CD4-positive, CD25-positive, alpha-beta regulatory T cell (primary cell): ENCODE measurements around the gene CCM2L. TPM values are rescaled to one million over a fixed set of nuclear protein-coding genes. Genes with fewer than 3 reads are reported as not detected.

ENCODE experiments used
- ATAC-seq, 2 donors: fragments of 150-1000 bp; cut with Tn5 transposase; one replicate each; pipeline ENCODE4 v1.10.0; 2021; ENCODE audit warnings: low read depth in 2 of 2, moderate number of reproducible peaks in 2 of 2, moderate library complexity in 1 of 2
- DNase-seq, 3 donors: peaks; one replicate each; pipeline versions ENCODE4 v3.0.0 to v3.0.0-alpha.2; 2012 to 2022; ENCODE audit warnings: mixed read lengths in 1 of 3
- H3K27ac ChIP-seq: one replicate; pipeline ENCODE4 v1.7.0; 2013; ENCODE audit warnings: mild to moderate bottlenecking, low read length; ENCODE audit not compliant: insufficient read depth, poor library complexity, severe bottlenecking
- H3K27me3 ChIP-seq: one replicate; pipeline ENCODE4 v1.7.0; 2013; ENCODE audit warnings: low read length; ENCODE audit not compliant: control insufficient read depth, insufficient read depth
- H3K36me3 ChIP-seq: one replicate; pipeline ENCODE4 v1.7.0; 2013; ENCODE audit warnings: mild to moderate bottlenecking, low read length, moderate library complexity; ENCODE audit not compliant: control insufficient read depth, insufficient read depth
- H3K4me1 ChIP-seq: 2 replicates; pipeline ENCODE4 v1.7.0; 2013; ENCODE audit warnings: mild to moderate bottlenecking, low read length; ENCODE audit not compliant: insufficient read depth, control insufficient read depth, poor library complexity, severe bottlenecking
- H3K4me3 ChIP-seq: one replicate; pipeline ENCODE4 v1.7.0; 2013; ENCODE audit warnings: low read depth, mild to moderate bottlenecking, low read length, moderate library complexity
- H3K9me3 ChIP-seq, 2 experiments: 1 replicate in 1 of 2; 2 replicates in 1 of 2; pipeline ENCODE4 v1.7.0; 2013; ENCODE audit warnings: low read length in 2 of 2, mild to moderate bottlenecking in 1 of 2, moderate library complexity in 1 of 2; ENCODE audit not compliant: control insufficient read depth in 2 of 2
- H3K27ac Mint-ChIP-seq, 3 donors: one replicate each; pipeline ENCODE4 v1.8.0; 2020 to 2022; ENCODE audit warnings: mild to moderate bottlenecking in 3 of 3, mixed read lengths in 3 of 3, moderate library complexity in 2 of 3
- H3K27me3 Mint-ChIP-seq: one replicate; pipeline ENCODE4 v1.8.0; 2022; ENCODE audit warnings: mild to moderate bottlenecking, mixed read lengths
- H3K36me3 Mint-ChIP-seq: one replicate; pipeline ENCODE4 v1.8.0; 2020; ENCODE audit warnings: mixed read lengths
- H3K4me1 Mint-ChIP-seq, 4 donors: one replicate each; pipeline ENCODE4 v1.8.0; 2020 to 2022; ENCODE audit warnings: mixed read lengths in 4 of 4, mild to moderate bottlenecking in 1 of 4
- H3K4me3 Mint-ChIP-seq, 4 donors: one replicate each; pipeline ENCODE4 v1.8.0; 2020 to 2022; ENCODE audit warnings: mild to moderate bottlenecking in 4 of 4, mixed read lengths in 4 of 4, moderate library complexity in 3 of 4
- H3K9me3 Mint-ChIP-seq, 7 donors: one replicate each; pipeline ENCODE4 v1.8.0; 2020 to 2022; ENCODE audit warnings: mixed read lengths in 7 of 7, mild to moderate bottlenecking in 3 of 7, moderate library complexity in 2 of 7
- polyA plus RNA-seq, 4 donors: library from polyadenylated mRNA; unstranded; fragments of 300-500 nt; fragmentation: Illumina TruSeq; gene quantifications; one replicate each; pipeline ENCODE4 v1.2.3, GENCODE V29; 2021
- total RNA-seq: library from RNA; stranded (reverse); gene quantifications from one replicate; pipeline ENCODE4 v1.2.3, GENCODE V29; 2022

Gene CCM2L
- total RNA-seq (not detected), polyA plus RNA-seq (not detected)

GRCh38 chr20:32010101-32010500 lies at the start of gene CCM2L:
Gene CCM2L, plus strand, starts transcription at chr20:32010438. Its CDS starts 17 bp downstream, at chr20:32010455.
- no peak within 1 kb of the TSS for H3K4me3 ChIP-seq
- Mint-ChIP-seq H3K27me3 (peaks cover 21% of the 10 kb centered on the region), H3K9me3 (no peaks in the 10 kb centered on the region), H3K27ac (no peak within 1 kb of the TSS), H3K4me1 (peaks cover 0 to 3% (median 1%) of the 10 kb centered on the region in 4 donors), H3K36me3 (no peaks in the 10 kb centered on the region), H3K4me3 (no peak within 1 kb of the TSS)
- H3K9me3 ChIP-seq: no peaks in the 10 kb centered on the region
- DNase-seq (no peak), ATAC-seq (no peak)
- H3K27ac ChIP-seq: no peak within 1 kb of the TSS
- H3K4me1 ChIP-seq: no peaks in the 10 kb centered on the region
- peaks cover 7% of the 10 kb centered on the region for H3K27me3 ChIP-seq
- no peaks in the 10 kb centered on the region for H3K36me3 ChIP-seq

DNA sequence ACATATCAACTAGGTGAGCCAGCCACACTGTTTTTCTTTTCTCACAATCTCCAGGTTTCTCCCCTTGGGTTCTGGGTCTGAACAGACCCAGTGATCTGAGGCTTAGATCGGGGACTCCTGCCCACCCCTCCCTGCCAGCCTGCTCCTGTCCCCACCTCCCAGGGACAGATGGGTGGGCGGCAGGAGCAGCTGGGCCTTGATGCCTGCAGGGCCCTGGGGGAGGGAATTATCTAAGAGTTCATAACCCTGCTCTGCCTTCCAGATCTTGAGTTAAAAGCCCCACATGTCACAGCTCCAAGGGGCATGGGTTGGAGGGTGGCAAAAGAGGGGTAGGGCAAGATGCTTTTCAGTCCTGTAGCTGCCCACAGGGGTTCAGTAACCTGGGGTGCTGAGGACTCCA lies 47.5 kb upstream of the CCM2L start:
- H3K27ac Mint-ChIP-seq: no peak overlapping the region
- H3K4me1 Mint-ChIP-seq: peaks cover 0 to 6% (median 3%) of the 10 kb centered on the region in 4 donors
- no peak overlapping the region for H3K4me3 ChIP-seq
- no peaks in the 10 kb centered on the region for H3K36me3 ChIP-seq
- peaks cover 11% of the 10 kb centered on the region for H3K27me3 ChIP-seq
- H3K36me3 Mint-ChIP-seq: no peaks in the 10 kb centered on the region
- peaks cover 24% of the 10 kb centered on the region for H3K27me3 Mint-ChIP-seq
- H3K9me3 Mint-ChIP-seq: peaks cover 0 to 4% (median 0%) of the 10 kb centered on the region in 7 donors
- ATAC-seq (no peak), DNase-seq (no peak)
- no peaks in the 10 kb centered on the region for H3K9me3 ChIP-seq
- peaks cover 1% of the 10 kb centered on the region for H3K4me1 ChIP-seq
- H3K27ac ChIP-seq: no peak overlapping the region
- H3K4me3 Mint-ChIP-seq: no peak overlapping the region

- Mint-ChIP-seq H3K27me3 (peaks cover 30% of the 10 kb centered on the region), H3K9me3 (peaks cover 0 to 4% (median 1%) of the 10 kb centered on the region in 7 donors), H3K4me3 (peak overlapping the region in 1 of 4 donors; percentile 1), H3K27ac (no peak overlapping the region), H3K36me3 (no peaks in the 10 kb centered on the region), H3K4me1 (peaks cover 2 to 9% (median 5%) of the 10 kb centered on the region in 4 donors)
- Histone ChIP-seq H3K36me3 (no peaks in the 10 kb centered on the region), H3K9me3 (no peaks in the 10 kb centered on the region), H3K27me3 (peaks cover 11% of the 10 kb centered on the region), H3K4me1 (peaks cover 10% of the 10 kb centered on the region), H3K27ac (no peak overlapping the region), H3K4me3 (no peak overlapping the region)
- ATAC-seq (no peak), DNase-seq (no peak)
Measured at GRCh38 chr20:31963889-31964288, 46.3 kb upstream of the CCM2L start.

- H3K27ac Mint-ChIP-seq: no peak overlapping the region
- H3K27me3 Mint-ChIP-seq: peaks cover 44% of the 10 kb centered on the region
- H3K4me3 ChIP-seq: no peak overlapping the region
Measured at GRCh38 chr20:31966991-31967655, 43.1 kb upstream of the CCM2L start.

GRCh38 chr20:31967830-31968249 lies 42.4 kb upstream of the CCM2L start, which contains the start of gene XKR7:
Gene XKR7, plus strand, starts transcription at chr20:31968151. Its CDS starts 25 bp downstream, at chr20:31968176.
- H3K27ac Mint-ChIP-seq: no peak within 1 kb of the TSS
- Histone ChIP-seq H3K27me3 (peaks cover 25% of the 10 kb centered on the region), H3K4me1 (peaks cover 10% of the 10 kb centered on the region), H3K27ac (no peak within 1 kb of the TSS), H3K4me3 (no peak within 1 kb of the TSS), H3K9me3 (no peaks in the 10 kb centered on the region), H3K36me3 (no peaks in the 10 kb centered on the region)
- peaks cover 0 to 4% (median 1%) of the 10 kb centered on the region in 7 donors for H3K9me3 Mint-ChIP-seq
- H3K4me1 Mint-ChIP-seq: peaks cover 2 to 12% (median 5%) of the 10 kb centered on the region in 4 donors
- DNase-seq: peak in 1 of 3 donors; percentile 49
- peaks cover 40% of the 10 kb centered on the region for H3K27me3 Mint-ChIP-seq
- peak in 1 of 2 donors; percentile 20 for ATAC-seq
- no peaks in the 10 kb centered on the region for H3K36me3 Mint-ChIP-seq
- peak within 1 kb of the TSS; percentile 79 to 87 (median 84) for H3K4me3 Mint-ChIP-seq

More at GRCh38 chr20:31966991-31967655, 43.1 kb upstream of the CCM2L start:
- peaks cover 25% of the 10 kb centered on the region for H3K27me3 ChIP-seq
- no peaks in the 10 kb centered on the region for H3K9me3 ChIP-seq
- peaks cover 0 to 4% (median 1%) of the 10 kb centered on the region in 7 donors for H3K9me3 Mint-ChIP-seq
- H3K36me3 Mint-ChIP-seq: no peaks in the 10 kb centered on the region
- H3K36me3 ChIP-seq: no peaks in the 10 kb centered on the region
- H3K4me1 Mint-ChIP-seq: peaks cover 2 to 12% (median 5%) of the 10 kb centered on the region in 4 donors
- H3K4me1 ChIP-seq: peaks cover 10% of the 10 kb centered on the region
- H3K27ac ChIP-seq: no peak overlapping the region
- DNase-seq: no peak
- H3K4me3 Mint-ChIP-seq: peak overlapping the region in 3 of 4 donors; percentile 63 to 79 (median 78)
- no peak for ATAC-seq

GRCh38 chr20:31968291-31969126 lies 41.7 kb upstream of the CCM2L start:
- Histone ChIP-seq H3K9me3 (no peaks in the 10 kb centered on the region), H3K36me3 (no peaks in the 10 kb centered on the region), H3K27me3 (peaks cover 25% of the 10 kb centered on the region), H3K27ac (no peak overlapping the region), H3K4me3 (no peak overlapping the region), H3K4me1 (peaks cover 10% of the 10 kb centered on the region)
- Mint-ChIP-seq H3K9me3 (peaks cover 0 to 4% (median 1%) of the 10 kb centered on the region in 7 donors), H3K4me1 (peaks cover 2 to 12% (median 5%) of the 10 kb centered on the region in 4 donors), H3K27me3 (peaks cover 39% of the 10 kb centered on the region), H3K27ac (no peak overlapping the region), H3K36me3 (no peaks in the 10 kb centered on the region), H3K4me3 (peak overlapping the region; percentile 79 to 87 (median 84))
- ATAC-seq (peak; percentile 85), DNase-seq (peak; percentile 71 to 84 (median 74))

GRCh38 chr20:31969991-31970390 lies 40.2 kb upstream of the CCM2L start:
- H3K27ac Mint-ChIP-seq: no peak overlapping the region
- DNase-seq (no peak), ATAC-seq (no peak)
- H3K27me3 ChIP-seq: peaks cover 25% of the 10 kb centered on the region
- no peaks in the 10 kb centered on the region for H3K9me3 ChIP-seq
- peaks cover 41% of the 10 kb centered on the region for H3K27me3 Mint-ChIP-seq
- H3K9me3 Mint-ChIP-seq: peaks cover 0 to 4% (median 1%) of the 10 kb centered on the region in 7 donors
- no peaks in the 10 kb centered on the region for H3K36me3 Mint-ChIP-seq
- H3K4me3 Mint-ChIP-seq: peak overlapping the region in 3 of 4 donors; percentile 8 to 25 (median 22)
- no peaks in the 10 kb centered on the region for H3K36me3 ChIP-seq
- H3K27ac ChIP-seq: no peak overlapping the region
- no peak overlapping the region for H3K4me3 ChIP-seq
- peaks cover 2 to 12% (median 5%) of the 10 kb centered on the region in 4 donors for H3K4me1 Mint-ChIP-seq
- H3K4me1 ChIP-seq: peaks cover 10% of the 10 kb centered on the region
